Posterior vena cava (tissue), 2 donors: ENCODE data around the gene WDR20. TPM values are rescaled to one million over a fixed set of nuclear protein-coding genes. Genes with fewer than 3 reads are reported as not detected.
"Not testable (repeated sequence)": the region's sequence is repeated elsewhere in the genome, so short reads cannot be mapped to it uniquely, and the experiment has no call there.

Experiments
- DNase-seq: peaks from one replicate; pipeline ENCODE4 v3.0.0-alpha.2; 2020; ENCODE audit warnings: low spot score
- intact Hi-C, 2 donors: fragments of 100-400 bp; cut with DNase I; formaldehyde crosslinking; loops; one replicate each; pipeline versions ENCODE4 v1.14.1 to v1.14.2; 2022 to 2023
- long read RNA-seq, 2 donors: library from polyadenylated mRNA; unstranded; transcript quantifications; one replicate each; pipeline ENCODE4 v2.0.0, GENCODE V29; 2020 to 2021
- total RNA-seq, 2 donors: library from RNA; stranded (reverse); fragmentation: NEBNext Ultra II Directional; extraction: Animal tissue kit (Norgen Biotek cat#: 25700); gene quantifications; one replicate each; pipeline ENCODE4 v1.2.1, GENCODE V29; 2021
- donor health status: DM: yes; HTN: yes; CAD: no.
- donor health status: DM: yes; HTN: yes; CAD: no.

WDR20 gene, protein sequence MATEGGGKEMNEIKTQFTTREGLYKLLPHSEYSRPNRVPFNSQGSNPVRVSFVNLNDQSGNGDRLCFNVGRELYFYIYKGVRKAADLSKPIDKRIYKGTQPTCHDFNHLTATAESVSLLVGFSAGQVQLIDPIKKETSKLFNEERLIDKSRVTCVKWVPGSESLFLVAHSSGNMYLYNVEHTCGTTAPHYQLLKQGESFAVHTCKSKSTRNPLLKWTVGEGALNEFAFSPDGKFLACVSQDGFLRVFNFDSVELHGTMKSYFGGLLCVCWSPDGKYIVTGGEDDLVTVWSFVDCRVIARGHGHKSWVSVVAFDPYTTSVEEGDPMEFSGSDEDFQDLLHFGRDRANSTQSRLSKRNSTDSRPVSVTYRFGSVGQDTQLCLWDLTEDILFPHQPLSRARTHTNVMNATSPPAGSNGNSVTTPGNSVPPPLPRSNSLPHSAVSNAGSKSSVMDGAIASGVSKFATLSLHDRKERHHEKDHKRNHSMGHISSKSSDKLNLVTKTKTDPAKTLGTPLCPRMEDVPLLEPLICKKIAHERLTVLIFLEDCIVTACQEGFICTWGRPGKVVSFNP
- 10 to 100 TPM; 27.6 to 28.0 TPM for total RNA-seq
- long read RNA-seq, donor 1, partial matches to known transcripts, result 2 of 14 reads
- long read RNA-seq, donor 1, other reads (novel, unspliced or antisense), result 7 of 14 reads
- long read RNA-seq, donor 2, transcript WDR20-204 (3 exons, 2,391 nt), result major isoform, 6 of 22 reads
- long read RNA-seq, donor 2, partial matches to known transcripts, result 2 of 22 reads
- long read RNA-seq, donor 2, other reads (novel, unspliced or antisense), result 13 of 22 reads

DNA sequence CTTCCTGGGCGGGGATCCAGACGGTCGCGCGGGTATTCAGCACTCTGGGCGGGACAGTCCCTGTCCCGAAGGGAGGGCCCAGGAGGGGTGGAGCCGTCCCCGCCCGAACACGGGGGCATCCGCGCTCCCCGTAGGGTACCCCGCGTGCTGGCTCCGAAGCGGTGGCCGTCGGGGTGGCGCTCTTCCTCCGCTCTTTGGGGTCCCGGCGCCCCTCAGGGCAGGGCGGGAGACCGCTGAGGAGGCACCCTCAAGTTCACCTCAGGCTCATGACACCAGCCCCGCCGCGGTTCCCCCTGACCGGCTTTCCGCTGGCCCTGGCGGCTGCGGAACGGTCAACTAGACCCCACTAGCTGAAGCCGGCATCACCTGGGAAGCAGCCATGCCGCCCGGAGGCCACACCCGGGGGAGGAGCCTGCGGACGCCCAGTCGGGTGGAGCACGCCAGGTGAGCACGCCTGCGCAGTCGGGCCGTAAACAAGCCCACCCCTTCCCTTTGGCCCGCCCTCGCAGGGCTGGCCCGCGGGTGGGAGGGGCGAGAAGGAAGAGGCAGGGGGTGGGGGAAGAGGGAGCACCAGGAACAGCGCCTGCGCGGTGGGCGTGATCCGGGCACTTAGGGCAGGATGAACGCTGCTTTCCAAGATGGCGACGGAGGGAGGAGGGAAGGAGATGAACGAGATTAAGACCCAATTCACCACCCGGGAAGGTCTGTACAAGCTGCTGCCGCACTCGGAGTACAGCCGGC, at the start of gene WDR20:
TSS of gene WDR20 (plus strand) at position 612 of the 741 bp plus-strand sequence. CDS start at position 639, 27 bp downstream.
- peak; percentile 99 for DNase-seq
- intact Hi-C loops, result no loop called here

DNA sequence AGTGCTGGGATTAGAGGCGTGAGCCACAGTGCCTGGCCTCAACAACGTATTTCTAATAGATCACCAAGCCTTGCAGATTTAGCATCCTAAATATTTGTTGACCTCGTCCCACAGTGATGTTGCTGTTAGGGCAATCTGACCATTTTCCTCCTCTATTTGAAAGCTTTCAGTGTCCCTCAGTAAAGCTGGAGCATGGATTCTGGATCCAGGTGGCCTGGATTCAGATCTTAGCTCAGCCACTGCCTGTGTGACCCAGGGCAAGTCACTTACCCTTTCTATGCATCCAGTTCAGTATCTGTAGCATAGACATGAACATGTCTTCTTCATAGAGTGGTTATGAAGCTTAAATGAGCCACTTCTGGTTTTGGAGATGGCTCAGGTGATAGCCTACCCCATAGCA, 49.0 kb upstream of the WDR20 start:
- intact Hi-C loops, result loop anchor here (10.0 kb wide), 3 partner anchors 46 to 136 kb away; partner anchors contain the start of gene DYNC1H1 (in 1 of the 2)
- no peak for DNase-seq

DNA sequence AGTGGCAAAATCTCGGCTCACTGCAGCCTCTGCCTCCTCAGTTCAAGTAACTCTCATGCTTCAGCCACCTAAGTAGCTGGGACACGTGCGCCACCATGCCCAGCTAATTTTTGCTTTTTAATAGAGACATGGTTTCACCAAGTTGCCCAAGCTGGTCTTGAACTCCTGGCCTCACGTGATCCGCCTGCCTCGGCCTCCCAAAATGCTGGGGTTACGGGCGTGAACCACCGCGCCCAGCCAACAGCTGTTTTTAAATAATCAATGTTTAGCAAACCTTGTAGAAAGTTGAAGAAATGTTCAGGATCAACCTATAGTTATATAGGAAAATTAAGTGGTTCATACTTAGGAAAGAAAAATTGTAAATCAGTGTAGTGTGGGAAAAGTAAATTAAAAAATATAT, 46.9 kb upstream of the WDR20 start:
- intact Hi-C loops, result loop anchor here (2.0 to 10.0 kb wide), 4 partner anchors 48 to 138 kb away; partner anchors contain the start of gene DYNC1H1 (in 1 of the 2)
- no peak for DNase-seq

DNA sequence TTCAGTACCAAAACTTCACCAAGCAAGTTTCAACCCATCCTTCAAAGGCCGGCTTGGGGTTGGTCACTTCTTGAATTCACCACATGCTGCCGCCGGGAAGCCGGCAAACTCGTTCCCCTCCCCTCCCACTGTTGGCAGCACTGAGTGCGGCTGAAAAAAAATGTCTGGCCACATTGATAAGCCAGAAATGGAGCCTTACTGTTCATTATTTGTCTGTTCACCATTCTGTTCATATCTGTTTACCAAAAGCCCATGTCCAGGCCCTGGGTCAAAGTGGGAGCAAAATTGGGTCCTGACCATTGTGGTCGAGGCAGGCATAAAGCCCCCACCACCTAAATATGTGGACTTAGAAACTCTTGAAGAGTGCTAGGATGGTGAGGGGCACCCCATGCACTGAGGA, 45.6 kb upstream of the WDR20 start:
- intact Hi-C loops, result loop anchor here (10.0 kb wide), 3 partner anchors 49 to 139 kb away; partner anchors contain the start of gene DYNC1H1 (in 1 of the 2)
- DNase-seq, result no peak

DNA sequence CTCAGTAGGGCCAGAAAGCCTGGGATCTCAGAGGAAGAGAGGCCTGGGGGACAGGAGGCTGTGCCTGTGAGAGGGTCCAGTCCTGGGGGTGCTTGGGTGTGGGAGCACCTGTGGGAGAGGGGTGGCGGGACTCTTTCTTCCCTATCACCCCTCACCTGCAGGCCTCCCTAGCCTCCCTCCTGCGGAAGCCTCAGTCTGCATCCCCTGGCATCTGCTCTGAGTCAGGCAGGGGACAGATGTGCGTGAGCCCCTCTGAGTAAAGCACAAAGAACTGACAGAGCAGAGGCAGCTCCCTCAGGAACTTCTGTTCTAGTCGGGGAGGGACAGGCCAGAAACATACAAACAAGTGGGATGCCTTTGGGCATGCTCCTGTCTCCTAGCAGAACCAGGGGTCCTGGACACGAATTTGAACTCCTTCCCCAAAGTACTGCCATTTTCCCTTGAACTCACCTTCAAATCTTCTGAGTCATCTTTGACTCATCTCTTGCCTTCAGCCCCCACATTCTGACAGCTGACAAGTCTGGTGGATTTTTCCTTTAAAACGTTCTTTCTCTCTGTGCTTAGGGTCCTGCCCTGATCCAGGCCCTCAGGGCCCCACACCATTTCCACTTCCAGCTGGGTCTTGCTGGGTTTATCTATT, 44.3 kb upstream of the WDR20 start:
- intact Hi-C loops, result loop anchor here (10.0 kb wide), 3 partner anchors 51 to 141 kb away; partner anchors contain the start of gene DYNC1H1 (in 1 of the 2)

DNA sequence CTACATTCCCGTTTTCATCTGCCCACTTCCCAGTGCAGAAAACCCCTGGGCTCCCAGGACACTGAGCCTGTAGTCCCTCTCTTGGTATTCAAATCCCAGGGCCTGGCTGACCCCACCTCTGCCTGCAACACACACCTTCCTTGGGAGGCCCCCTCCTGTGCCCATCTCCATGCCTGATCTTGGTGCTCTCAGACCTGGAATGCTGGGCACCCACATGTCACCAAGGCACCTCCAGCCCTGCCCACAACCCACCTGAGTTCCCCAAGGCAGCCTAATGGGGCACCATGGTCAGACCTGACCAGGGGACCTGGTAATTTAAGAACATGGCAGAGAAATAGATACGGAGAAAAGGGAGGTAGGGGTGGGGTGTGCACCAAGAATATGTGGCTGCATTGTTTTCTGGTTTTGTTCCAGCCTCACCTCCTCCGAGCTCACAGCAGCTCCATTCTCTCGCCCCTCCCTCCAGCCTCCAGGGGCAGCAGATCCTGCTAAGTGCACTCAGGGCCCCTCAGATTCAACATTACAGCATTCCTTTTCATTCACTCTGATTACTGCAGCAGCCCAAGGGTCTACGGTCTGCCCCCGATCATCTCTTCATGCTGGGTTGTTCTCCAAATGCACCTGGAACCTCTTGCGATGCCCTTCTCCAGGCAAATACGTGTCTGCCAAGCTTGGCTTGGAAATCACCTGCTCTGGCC, 43.7 kb upstream of the WDR20 start:
- intact Hi-C loops, result loop anchor here (2.0 to 10.0 kb wide), 4 partner anchors 33 to 141 kb away; partner anchors contain the start of gene DYNC1H1 (in 1 of the 2)
- peak; percentile 64 for DNase-seq

More for the DNA sequence above, 44.3 kb upstream of the WDR20 start:
- peak; percentile 66 for DNase-seq

DNA sequence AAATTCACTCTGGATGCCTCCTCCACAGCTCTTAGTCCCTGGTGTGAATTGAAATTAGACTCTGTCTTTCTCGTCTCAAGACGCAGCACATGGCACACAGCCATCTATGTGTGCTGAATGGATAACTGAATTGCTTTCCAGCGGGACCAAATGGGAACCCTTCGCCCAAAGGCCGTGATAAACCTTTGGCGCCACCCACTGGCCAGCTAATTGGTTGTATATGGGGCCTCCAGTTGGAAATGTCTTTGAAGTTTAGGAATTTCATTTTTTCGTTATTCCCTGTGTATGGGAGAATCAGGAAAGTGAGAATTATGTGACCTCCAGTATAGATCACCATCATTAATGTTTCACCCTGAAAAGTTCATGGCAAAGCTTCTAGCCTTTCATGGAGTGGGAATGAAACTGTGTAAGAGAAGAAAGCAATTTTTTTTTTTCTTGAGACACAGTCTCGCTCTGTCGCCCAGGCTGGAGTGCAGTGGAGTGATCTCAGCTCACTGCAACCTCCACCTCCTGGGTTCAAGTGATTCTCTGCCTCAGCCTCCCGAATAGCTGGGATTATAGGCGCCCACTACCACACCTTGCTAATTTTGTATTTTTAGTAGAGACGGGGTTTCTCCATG, 43.0 kb upstream of the WDR20 start:
- intact Hi-C loops, result loop anchor here (2.0 to 10.0 kb wide), 4 partner anchors 34 to 142 kb away; partner anchors contain the start of gene DYNC1H1 (in 1 of the 2)

DNA sequence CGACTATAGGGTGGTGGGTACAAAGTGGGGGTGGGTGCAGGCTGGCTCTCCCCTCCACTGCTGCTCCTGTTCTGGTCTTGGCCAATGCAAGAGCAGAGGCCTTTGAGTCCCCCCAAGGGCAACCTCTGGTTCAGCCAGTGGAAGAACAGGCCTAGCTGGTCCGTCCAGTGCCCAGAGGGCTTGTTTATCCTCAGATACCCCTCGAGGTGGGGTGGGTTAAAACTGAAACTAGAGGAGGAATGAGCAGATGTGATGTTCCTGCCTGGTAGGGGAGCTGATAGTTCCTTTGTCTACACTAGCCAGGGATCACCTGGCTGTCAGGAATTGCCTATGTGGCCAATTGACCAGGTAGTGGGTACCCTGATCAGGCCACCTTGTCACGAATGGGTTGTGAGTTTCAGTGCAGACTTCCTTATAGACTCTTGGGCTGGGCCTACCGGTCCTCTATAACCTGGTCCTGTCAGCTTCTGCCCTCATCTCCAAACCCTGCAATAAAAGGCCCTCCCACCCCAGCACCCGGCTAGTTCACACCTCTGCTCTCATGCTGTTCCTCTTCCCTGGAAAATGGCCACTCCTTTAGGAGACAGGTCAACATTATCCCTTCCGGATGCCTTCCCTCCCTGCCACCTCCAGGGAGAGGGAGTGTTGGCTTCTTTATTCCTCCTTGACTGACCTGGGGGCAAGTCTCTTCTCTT, 42.1 kb upstream of the WDR20 start:
- peak; percentile 48 for DNase-seq
- intact Hi-C loops, result loop anchor here (2.0 to 10.0 kb wide), 4 partner anchors 35 to 143 kb away; partner anchors contain the start of gene DYNC1H1 (in 1 of the 2)

More for the DNA sequence above, 43.0 kb upstream of the WDR20 start:
- peak; percentile 94 for DNase-seq

DNA sequence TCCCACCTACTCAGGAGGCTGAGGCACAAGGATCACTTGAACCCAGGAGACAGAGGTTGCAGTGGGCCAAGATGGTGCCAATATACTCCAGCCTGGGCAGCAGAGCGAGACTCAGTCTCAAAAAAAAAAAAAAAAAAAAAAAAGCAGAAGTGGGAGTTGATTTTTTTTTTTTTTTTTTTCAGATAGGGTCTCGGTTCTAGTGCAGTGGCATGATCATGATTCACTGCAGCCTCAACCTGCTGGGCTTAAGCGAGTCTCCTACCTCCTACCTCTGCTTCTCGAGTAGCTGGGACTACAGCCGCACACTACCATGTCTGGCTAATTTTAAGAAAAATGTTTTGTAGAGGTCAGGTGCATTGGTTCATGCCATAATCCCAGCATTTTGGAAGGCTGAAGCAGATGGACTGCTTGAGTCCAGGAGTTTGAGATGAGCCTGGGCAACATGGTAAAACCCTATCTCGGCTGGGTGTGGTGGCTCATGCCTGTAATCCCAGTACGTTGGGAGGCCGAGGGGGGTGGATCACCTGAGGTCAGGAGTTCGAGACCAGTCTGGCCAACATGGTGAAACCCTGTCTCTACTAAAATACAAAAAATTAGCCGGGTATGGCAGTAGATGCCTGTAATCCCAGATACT, 36.5 kb upstream of the WDR20 start:
- no peak for DNase-seq
- intact Hi-C loops, result no loop called here

DNA sequence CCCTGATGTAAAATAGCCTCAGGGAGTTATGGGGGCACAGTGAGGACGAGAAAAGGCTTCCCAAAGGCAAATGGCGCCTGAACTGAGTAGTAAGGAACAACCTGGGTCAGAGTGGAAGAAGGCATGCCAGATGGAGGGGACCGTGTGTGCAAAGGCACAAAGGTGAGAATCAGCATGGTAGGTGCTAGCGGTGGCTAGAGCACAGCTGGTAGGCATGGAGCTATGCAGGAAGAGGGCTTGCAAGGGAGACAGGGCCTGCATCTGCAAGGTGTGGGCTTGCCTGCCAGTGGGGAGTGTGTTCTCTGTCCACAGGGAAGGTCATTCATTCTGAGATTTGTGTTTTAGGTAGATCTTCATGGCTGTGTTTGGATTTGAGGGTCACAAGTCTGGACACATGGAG, 34.3 kb upstream of the WDR20 start:
- intact Hi-C loops, result no loop called here

DNA sequence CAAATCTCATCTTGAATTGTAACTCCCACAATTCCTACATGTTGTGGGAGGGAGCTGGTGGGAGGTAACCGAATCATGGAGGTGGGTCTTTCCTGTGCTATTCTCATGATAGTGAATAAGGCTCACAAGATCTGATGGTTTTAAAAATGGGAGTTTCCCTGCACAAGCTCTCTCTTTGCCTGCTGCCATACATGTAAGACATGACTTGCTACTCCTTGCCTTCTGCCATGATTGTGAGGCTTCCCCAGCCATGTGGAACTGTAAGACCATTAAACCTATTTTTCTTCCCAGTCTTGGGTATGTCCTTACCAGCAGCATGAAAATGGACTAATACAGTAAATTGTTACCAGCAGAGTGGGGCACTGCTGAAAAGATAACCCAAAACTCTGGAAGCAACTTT, 30.4 kb upstream of the WDR20 start:
- DNase-seq, intact Hi-C loops: not testable (repeated sequence)

More for the DNA sequence above, 34.3 kb upstream of the WDR20 start:
- no peak for DNase-seq

DNA sequence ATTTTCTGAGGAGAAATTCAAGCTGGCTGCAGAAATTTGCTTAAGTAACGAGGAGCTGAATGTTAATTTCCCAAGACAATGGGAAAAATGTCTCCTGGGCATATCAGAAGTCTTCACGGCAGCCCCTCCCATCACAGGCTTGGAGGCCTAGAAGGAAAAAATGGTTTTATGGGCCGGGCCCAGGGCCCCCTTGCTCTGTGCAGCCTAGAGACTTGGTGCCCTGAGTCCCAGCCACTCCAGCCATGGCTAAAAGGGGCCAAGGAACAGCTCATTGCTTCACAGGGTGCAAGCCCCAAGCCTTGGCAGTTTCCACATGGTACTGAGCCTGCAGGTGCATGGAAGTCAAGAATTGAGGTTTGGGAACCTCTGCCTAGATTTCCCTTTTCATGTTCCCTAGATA, 28.6 kb upstream of the WDR20 start:
- peak; percentile 52 for DNase-seq
- intact Hi-C loops, result no loop called here

DNA sequence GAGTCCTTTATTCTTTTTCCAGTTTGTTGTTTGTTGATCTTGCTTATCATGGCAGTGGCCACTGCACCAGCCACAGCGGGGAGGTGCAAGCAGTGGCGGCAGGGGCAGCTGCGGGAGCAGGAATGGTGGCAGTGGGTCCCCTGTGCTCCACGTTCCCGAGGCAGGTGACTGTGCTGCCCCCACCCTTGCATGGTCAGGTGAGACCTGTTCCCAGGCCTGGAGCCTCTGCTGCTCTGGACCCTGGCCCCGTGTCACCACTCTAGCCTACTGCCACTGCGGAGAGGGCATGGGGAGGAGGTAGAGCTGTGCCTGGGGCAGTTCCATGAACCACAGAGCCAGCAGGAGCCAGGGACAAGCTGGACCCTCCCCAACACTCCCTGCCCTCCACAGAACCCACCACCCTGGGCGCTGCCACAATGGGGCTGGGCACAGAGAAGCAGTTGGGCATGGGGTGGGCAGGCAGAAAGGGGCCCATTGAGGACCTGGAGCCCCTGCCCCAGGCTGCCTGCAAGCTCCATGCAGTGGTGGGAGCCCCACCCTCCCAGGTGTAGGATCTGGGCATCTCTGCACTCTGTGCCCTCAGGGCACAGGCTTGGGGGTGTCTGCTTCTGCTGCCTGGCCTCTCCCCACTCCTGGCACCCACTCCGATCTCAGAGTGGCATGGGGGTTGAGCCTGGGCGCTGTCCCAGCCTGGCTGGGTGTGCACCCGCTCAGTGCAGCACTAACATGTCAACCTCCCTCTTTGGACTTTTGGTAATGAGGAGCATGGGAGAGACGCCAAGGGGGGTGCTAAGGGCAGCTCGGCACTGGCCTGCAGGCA, 23.1 kb upstream of the WDR20 start:
- intact Hi-C loops, result no loop called here
- peak; percentile 71 for DNase-seq

DNA sequence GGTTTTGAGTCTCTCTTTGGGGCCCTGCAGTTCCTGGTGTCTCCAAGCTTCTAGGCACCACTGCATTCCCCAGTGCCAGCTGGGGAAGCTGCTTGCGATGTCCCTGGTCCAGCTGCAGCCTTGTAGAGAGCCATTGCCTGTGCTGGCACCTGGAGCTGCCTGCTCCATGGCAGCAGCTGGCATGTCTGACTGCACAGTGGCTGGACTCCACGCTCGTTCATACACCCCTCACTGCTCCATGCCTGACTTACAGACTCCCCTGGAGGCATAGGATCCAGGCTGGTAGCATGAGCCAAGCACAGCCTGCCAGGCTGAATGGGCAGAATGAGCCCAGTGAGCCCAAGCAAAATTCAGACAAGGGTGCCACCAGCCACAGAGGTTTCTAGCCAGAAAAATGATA, 21.8 kb upstream of the WDR20 start:
- intact Hi-C loops, result no loop called here
- peak; percentile 56 for DNase-seq

DNA sequence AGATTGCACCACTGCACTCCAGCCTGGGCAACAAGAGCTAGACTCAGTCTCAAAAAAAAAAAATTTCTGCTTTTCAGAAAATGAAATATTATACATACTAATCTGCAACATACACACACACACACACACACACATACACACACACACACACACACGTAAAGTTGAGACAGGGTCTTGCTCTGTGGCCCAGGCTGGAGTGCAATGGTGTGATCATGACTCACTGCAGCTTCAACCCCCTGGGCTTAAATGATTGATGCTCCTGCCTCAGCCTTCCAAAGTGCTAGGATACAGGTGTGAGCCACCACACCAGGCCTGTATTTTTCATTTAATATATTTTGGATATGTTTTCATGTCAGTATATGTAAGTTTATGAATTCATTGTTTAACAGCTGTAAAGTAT, 18.8 kb upstream of the WDR20 start:
- DNase-seq, result no peak
- intact Hi-C loops, result no loop called here

DNA sequence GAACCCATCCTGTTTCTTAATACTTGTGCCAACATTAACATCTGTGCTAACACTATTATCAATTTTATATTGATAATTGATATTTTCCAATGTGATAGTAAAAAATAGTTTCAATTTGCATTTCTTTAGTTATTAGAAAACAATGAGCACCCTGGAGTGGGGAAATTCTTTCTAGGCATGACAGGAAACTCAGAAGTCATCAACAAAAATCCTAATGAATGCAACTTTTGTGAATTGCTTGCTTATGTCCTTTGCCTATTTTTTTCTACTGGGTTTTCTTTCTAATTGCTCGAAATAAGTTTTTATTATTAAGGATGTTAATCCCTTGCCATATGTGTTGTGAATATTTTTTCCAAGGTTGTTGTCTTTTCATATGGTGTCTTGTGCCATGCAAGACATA, 18.1 kb upstream of the WDR20 start:
- no peak for DNase-seq
- intact Hi-C loops, result no loop called here
